Activated CD4-positive, alpha-beta T cell treated with anti-CD3 and anti-CD28 coated beads, Interleukin-2, Interleukin-6, amounts not matched to agents 100 ng/mL and 50 ng/mL, durations not matched to agents 16 hours and 8 hours (primary cell): ENCODE data around the gene MAPK12.

ENCODE experiments used
- DNase-seq: peaks from one replicate; pipeline ENCODE4 v3.0.0-alpha.2; 2020

Gene MAPK12

GRCh38 chr22:50298937-50299784, 37.7 kb upstream of the MAPK12 start:
- no peak for DNase-seq

- DNase-seq = no peak
Observed at GRCh38 chr22:50298266-50298637, 36.8 kb upstream of the MAPK12 start.

- no peak for DNase-seq
Observed at GRCh38 chr22:50297510-50298265, 36.2 kb upstream of the MAPK12 start.

GRCh38 chr22:50296658-50297490, 35.4 kb upstream of the MAPK12 start:
- no peak for DNase-seq

- DNase-seq = no peak
Observed at GRCh38 chr22:50294319-50294656, 32.8 kb upstream of the MAPK12 start.

DNA sequence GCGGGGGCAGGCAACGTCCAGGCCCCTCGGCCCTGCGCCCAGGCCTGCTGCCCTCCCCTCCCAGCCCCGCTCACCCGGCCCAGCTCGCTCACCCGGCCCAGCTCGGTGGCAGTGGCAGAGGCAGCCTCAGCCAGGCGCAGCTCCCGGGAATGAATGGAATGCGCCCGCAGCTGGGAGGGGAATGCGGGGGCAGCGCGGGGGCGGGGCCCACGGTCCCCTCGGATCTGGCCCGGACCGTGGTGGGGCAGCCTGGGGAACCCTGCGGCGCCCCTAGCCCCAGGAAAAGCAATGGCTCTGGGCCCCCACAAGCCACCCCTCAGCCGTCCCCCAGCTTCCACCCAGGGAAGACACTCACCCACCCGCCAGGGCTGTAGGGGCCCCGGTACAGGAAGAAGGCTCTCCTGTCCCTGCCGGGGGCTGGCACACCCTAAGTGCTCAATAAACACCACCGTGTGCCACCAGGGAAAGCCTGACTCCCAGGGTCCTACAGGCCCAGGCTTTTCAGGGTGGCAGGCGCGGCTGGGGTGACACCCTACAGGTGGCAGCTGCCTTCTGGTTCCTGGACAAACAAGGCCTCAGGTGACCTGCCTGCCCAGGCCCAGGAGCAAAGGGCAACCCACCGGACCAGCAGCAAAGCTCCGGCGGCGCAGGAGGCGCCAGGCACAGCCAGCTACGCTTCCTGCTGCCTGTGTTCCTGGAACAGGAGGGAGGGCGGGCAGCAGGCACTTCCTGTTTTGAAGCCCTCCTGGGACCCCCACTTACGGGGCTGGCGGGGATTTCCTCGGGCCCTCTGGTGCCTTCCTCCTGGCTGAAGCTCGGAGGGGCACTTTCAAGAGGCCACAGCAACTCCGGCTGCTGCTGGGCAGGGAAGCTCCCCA, 32.2 kb upstream of the MAPK12 start:
- no peak for DNase-seq

DNA sequence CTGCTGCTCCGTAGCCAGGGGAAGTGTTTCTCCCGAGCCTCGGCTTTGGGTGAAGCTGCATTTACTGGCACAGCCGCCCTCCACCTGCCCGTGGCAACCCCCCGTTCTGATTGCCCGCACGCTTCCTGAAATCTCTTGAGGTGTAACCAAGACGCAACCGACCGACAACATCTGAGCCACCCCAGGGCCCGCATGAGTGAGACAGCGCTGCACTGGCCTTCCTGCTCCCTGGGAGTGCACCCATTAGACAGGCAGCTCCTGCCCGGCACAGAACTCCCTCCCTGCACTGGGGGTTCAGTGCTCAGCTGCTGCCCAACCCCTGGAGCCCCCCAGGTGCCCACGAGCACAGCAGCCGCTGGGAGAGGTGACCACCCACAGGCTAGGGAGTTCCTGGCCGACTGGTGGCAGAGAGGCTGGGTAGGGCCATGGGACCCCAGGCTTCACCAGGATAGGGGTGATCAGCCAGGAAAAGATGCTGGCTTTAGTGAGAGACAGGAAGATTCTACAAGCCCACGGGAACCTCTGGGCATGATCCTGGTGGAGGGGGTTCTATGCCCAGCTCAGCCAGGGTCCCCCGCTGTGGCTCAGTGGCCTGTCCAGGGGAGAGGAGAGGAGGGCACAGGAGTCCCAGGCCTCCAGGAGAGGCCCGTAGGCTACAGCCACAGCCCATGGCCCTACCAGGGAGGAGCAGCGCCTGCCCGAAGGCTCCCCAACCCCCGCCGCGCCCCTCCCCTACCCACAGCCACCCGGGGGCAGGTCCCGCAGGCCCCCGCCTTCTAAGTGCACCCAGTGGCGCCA, 31.4 kb upstream of the MAPK12 start:
- no peak for DNase-seq

- no peak for DNase-seq
Observed at GRCh38 chr22:50289942-50290630, 28.6 kb upstream of the MAPK12 start.

GRCh38 chr22:50289151-50289941, 27.9 kb upstream of the MAPK12 start:
- DNase-seq = no peak

- DNase-seq = no peak
Observed at GRCh38 chr22:50287731-50288130, 26.2 kb upstream of the MAPK12 start.

GRCh38 chr22:50286701-50287318, 25.3 kb upstream of the MAPK12 start:
- DNase-seq = no peak

GRCh38 chr22:50286275-50286674, 24.8 kb upstream of the MAPK12 start:
- no peak for DNase-seq

DNA sequence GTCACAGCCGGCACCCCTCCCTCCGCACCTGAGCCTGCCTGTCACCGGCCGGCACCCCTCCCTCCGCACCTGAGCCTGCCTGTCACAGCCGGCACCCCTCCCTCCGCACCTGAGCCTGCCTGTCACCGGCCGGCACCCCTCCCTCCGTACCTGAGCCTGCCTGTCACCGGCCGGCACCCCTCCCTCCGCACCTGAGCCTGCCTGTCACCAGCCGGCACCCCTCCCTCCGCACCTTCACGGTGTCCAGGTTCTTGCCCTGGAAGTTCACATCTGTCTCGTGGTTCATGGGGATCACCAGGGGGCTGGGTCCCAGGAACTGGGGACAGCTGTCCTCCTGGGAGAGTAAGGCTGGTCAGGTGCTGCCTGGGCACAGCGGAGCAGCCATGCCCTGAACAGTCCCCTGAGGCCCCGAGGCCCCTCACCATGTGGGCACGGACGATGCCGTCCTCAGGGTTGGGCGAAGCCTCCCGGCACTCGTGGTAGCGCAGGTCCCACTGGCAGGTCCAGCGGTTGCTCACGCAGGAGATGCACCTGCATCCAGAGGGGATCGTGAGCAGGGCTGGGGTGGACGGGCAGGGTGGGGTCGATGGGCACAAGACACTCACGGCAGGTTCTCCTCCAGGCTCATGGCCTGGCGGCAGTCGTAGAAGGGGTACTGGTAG, 24.2 kb upstream of the MAPK12 start:
- no peak for DNase-seq

GRCh38 chr22:50284479-50284878, 23.0 kb upstream of the MAPK12 start:
- no peak for DNase-seq

DNA sequence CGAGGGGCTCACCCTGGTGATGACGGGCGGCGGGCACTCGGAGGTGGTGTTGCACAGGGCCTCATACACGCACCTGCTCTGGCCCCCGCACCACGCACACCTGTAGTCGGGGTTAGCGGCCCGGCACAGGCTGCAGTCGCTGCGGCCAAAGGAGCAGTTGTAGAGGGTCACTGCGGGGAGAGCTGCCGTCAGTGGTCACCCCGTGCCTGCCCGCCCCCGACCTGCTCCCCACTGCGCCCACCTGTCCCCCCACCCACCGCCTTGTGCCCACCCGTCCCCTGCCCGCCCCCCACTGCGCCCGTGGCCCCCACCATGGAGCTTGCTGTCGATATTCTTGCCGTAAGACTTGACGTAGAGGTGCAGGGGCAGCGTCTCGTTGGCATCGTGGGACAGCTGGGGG, 22.3 kb upstream of the MAPK12 start:
- DNase-seq = no peak

DNA sequence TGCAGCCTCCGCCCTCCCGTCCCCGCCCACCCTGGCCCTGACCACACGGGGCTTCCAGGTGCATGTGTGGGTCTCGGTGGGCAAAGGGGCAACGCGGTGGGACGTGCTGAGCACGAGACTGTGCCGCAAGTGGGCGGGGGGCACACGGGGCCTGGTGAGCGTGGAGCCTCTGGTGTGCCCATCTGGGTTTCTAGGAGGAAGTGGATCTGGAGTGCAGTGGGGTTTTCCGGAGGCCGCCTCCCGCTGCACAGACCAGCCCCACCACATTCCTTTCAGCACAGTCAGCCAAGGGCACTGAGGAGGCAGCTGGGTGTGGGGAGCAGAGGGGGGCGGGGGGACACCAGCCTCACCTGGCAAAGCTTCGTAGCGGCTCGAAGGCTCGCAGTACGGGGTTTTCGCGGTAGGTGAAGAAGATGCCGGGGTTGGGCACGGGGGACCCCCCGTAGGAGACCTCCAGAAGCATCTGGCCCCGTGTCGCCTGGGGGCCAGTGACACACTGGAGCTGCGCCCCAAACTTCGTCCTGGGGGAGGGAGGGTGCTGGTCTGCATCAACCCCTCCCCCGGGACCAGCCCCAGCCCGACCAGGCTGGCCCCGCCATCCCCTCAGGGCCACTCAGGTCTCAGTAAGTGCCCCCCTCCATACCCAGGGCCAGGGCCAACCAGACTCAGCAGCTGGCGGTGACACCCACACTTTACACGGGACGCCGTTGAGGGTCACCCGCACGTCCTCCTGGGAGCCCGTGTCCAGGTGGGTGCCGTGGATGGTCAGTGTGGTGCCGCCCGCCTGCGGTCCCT, 21.1 kb upstream of the MAPK12 start:
- no peak for DNase-seq

GRCh38 chr22:50281957-50282356, 20.5 kb upstream of the MAPK12 start:
- no peak for DNase-seq

- no peak for DNase-seq
Observed at GRCh38 chr22:50281384-50281760, 19.9 kb upstream of the MAPK12 start.
